Aorta (tissue), 5 donors: ENCODE data around the gene GALNT10. TPM values are rescaled to one million over a fixed set of nuclear protein-coding genes. Genes with fewer than 3 reads are reported as not detected.
A peak's percentile ranks its signal among the peaks of the same experiment; 100 is the strongest.

ENCODE experiments used
- ATAC-seq: fragments of 200-7000 bp; cut with Tn5 transposase; one replicate; pipeline ENCODE4 v1.9.1; 2022; ENCODE audit warnings: moderate library complexity; ENCODE audit not compliant: low FRiP score
- DNase-seq, 2 donors: peaks; one replicate each; pipeline ENCODE4 v3.0.0-alpha.2; 2020
- H3K27ac ChIP-seq, 2 donors: one replicate each; pipeline ENCODE4 v1.5.1; 2013; ENCODE audit warnings: low read length in 2 of 2, mild to moderate bottlenecking in 2 of 2, moderate library complexity in 2 of 2, control low read depth in 1 of 2, inconsistent platforms in 1 of 2, low read depth in 1 of 2
- H3K27me3 ChIP-seq, 2 donors: one replicate each; pipeline ENCODE4 v1.6.1; 2013; ENCODE audit warnings: control low read depth in 1 of 2, low read length in 1 of 2, mild to moderate bottlenecking in 1 of 2, moderate library complexity in 1 of 2; ENCODE audit not compliant: insufficient read depth in 2 of 2, control insufficient read depth in 1 of 2
- H3K36me3 ChIP-seq, 2 donors: one replicate each; pipeline ENCODE4 v1.6.1; 2013; ENCODE audit warnings: control low read depth in 1 of 2, low read length in 1 of 2, mild to moderate bottlenecking in 1 of 2; ENCODE audit not compliant: insufficient read depth in 2 of 2, control insufficient read depth in 1 of 2
- H3K4me1 ChIP-seq, 2 donors: one replicate each; pipeline ENCODE4 v1.6.1; 2013; ENCODE audit warnings: low read length in 2 of 2, control low read depth in 1 of 2, mild to moderate bottlenecking in 1 of 2, moderate library complexity in 1 of 2; ENCODE audit not compliant: insufficient read depth in 2 of 2, control insufficient read depth in 1 of 2
- H3K4me3 ChIP-seq, 2 donors: one replicate each; pipeline ENCODE4 v1.5.1; 2013; ENCODE audit warnings: low read length in 2 of 2, control low read depth in 1 of 2, mild to moderate bottlenecking in 1 of 2
- H3K9me3 ChIP-seq: one replicate; pipeline ENCODE4 v1.6.1; 2013; ENCODE audit warnings: mild to moderate bottlenecking, low read length; ENCODE audit not compliant: control insufficient read depth
- WGBS, 2 donors: extraction: QIAGEN DNeasy Blood & Tissue Kit; methylation state at CpG; one replicate each; pipeline ENCODE4 v1.1.7; 2013; 5-methylcytosine and 5-hydroxymethylcytosine counted together
- intact Hi-C, 2 donors: fragments of 100-400 bp; cut with DNase I; formaldehyde crosslinking; loops; one replicate each; pipeline versions ENCODE4 v1.14.2 to v1.15.0; 2022
- polyA plus RNA-seq, 2 donors: library from polyadenylated mRNA; stranded (reverse); fragments of 200-250 nt; gene quantifications; one replicate each; pipeline ENCODE4 v1.2.3, GENCODE V29; 2013
- total RNA-seq, 2 donors: library from RNA; stranded (reverse); fragmentation: NEBNext Ultra II Directional; extraction: Animal tissue kit (Norgen Biotek cat#: 25700); gene quantifications; one replicate each; pipeline ENCODE4 v1.2.1, GENCODE V29; 2021
- donor health status: healthy with polysubstance abuse.
- donor health status: Bipolar disorder and iron deficiency.
- donor health status: DM: no; HTN: no; CAD: no.
- donor health status: DM: no; HTN: no; CAD: no.
- donor health status: DM: yes; HTN: yes; CAD: no.

GALNT10 gene
- total and polyA plus RNA-seq, 4 donors: 9.1 to 44.2 (median 26.7) TPM

DNA sequence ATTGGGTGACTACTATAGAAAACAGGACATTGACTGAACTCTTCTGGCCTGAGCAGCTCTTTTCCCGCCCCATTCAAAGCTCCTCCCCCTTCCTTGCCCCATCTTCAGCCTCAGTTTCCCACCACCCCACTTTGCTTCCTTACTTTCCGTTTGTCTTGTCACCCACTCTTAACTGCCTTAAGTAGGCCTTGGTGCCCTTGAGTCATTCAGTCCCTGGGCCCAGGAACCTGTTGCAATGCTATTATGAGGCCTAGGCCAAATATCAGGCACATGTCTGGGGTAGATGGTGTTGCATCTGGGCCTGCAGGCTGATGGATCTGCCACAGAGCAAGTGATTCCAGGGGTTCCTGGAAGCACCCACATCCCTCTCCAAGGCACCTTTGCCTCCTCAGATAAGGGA is 17.7 kb upstream of the GALNT10 start:
- no peaks in the 10 kb centered on the region for H3K27me3 ChIP-seq
- intact Hi-C loops: no loop called here
- no peaks in the 10 kb centered on the region for H3K4me1 ChIP-seq
- no peak for ATAC-seq
- WGBS, 2 donors: 94 to 98% methylated on average over 2 of the region's 2 CpGs
- H3K27ac ChIP-seq: no peak overlapping the region
- H3K9me3 ChIP-seq: no peaks in the 10 kb centered on the region
- no peak for DNase-seq
- H3K4me3 ChIP-seq: no peak overlapping the region
- no peaks in the 10 kb centered on the region for H3K36me3 ChIP-seq

DNA sequence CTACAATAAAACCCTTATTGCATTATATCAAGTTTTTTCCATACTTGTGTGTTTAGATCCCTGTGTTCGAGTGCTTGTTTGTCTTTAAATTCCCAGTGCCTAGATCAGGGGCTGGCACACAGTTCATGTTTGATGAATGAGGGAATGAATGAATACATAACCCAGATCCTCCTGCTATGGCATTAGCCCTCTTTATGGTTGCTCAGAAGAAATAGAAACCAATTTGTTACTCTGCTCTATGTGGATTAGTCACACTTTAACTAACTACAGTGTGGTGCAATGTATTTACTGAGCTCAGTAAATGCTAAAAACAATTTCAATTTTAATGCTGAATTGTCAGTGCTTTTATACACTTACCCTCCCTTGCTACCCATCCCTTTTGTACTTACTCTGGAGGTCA is 16.4 kb upstream of the GALNT10 start:
- intact Hi-C loops: no loop called here
- H3K9me3 ChIP-seq: no peaks in the 10 kb centered on the region
- ATAC-seq (no peak), DNase-seq (no peak)
- H3K4me1 ChIP-seq: no peaks in the 10 kb centered on the region
- no peak overlapping the region for H3K4me3 ChIP-seq
- no peaks in the 10 kb centered on the region for H3K36me3 ChIP-seq
- H3K27me3 ChIP-seq: no peaks in the 10 kb centered on the region
- H3K27ac ChIP-seq: no peak overlapping the region
- 71 to 86% methylated on average over 1 of the region's 1 CpG for WGBS, 2 donors

DNA sequence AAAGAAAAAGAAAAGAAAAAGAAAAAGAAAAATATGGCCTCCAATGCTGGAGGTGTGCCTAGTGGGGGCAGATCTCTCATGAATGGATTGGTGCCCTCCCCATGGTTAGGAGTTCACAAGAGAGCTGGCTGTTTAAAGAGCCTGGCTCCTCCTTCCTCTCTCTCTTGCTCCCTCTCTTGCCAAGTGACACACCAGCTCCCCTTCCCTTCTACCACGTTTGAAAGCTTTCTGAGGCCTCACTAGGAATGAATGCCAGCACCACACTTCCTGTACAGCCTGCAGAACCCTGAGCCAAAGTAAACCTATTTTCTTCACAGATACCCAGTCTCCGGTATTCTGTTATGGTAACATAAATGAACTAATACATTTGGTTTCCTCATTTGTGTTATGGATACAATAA is 14.4 kb upstream of the GALNT10 start:
- 3 to 5% methylated on average over 2 of the region's 2 CpGs for WGBS, 2 donors
- intact Hi-C loops: no loop called here
- peak; percentile 58 for ATAC-seq
- Histone ChIP-seq H3K27me3 (no peaks in the 10 kb centered on the region), H3K36me3 (no peaks in the 10 kb centered on the region), H3K4me1 (no peaks in the 10 kb centered on the region), H3K4me3 (no peak overlapping the region), H3K27ac (no peak overlapping the region), H3K9me3 (no peaks in the 10 kb centered on the region)
- no peak for DNase-seq

DNA sequence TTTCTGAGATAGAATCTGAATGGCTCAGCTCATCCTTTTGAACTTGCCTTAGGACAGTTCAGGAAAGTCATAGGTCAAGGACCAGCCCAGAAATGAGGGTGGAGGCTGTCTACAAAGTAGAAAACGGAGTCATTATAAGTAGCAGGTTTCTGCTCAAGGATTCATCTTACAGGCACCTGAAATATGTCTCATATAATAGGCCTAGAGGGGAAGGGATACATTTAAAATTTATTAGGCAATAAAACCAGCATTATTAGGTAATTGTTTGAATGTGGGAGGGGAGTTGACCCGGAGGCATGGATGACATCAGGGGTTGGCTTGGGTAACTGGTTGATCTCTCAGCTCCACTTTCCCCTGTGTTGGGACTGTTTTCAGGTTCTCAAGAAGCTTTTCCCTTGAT is 11.9 kb upstream of the GALNT10 start:
- no peaks in the 10 kb centered on the region for H3K36me3 ChIP-seq
- no peaks in the 10 kb centered on the region for H3K4me1 ChIP-seq
- H3K4me3 ChIP-seq: no peak overlapping the region
- H3K27me3 ChIP-seq: no peaks in the 10 kb centered on the region
- 61 to 71% methylated on average over 2 of the region's 2 CpGs for WGBS, 2 donors
- ATAC-seq: no peak
- H3K9me3 ChIP-seq: no peaks in the 10 kb centered on the region
- no peak overlapping the region for H3K27ac ChIP-seq
- intact Hi-C loops: loop anchor here in 1 of 2 donors (2.0 kb wide), 1 partner anchor 106 kb away; no protein-coding TSS in a partner anchor
- no peak for DNase-seq

DNA sequence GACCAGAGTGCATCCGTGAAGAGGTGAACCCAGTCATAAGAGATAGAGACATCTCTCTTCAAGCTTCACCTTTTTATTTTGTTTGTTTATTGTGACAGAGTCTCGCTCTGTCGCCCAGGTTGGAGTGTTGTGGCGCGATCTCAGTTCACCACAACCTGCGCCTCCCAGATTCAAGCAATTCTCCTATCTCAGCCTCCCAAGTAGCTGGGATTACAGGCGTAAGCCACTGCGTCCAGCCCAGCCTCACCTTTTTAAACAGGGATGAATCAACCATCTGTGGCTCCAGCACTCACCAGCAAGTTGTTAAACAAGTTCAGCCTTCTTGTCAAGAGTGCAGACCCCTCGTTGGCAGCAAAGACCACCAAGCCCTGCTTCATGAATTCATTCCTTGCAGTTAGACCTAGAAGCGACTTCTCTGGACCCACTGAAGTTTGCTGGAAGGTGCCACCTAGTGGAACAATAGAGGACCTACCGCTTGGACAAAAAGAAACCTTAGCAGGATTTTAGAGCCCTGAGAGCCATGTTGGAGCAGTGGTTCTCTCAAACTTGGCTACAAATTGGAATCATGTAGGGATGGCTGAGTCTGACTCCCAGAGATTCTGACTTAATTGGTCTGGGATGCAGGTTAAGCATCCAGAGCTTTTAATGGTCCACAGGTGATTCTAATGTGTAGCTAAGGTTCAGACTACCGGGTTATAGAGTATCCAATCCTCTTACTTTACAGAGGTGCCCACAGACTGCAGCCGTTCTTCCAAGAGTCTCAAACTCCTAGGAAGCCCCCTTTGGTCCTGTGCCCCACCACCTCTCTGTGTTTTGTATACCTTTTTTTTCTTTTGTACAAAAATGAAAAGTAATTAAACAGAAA is 10.5 kb upstream of the GALNT10 start:
- no peaks in the 10 kb centered on the region for H3K27me3 ChIP-seq
- DNase-seq: no peak
- WGBS, 2 donors: 59 to 61% methylated on average over 13 of the region's 13 CpGs
- no peaks in the 10 kb centered on the region for H3K9me3 ChIP-seq
- no peaks in the 10 kb centered on the region for H3K36me3 ChIP-seq
- H3K4me3 ChIP-seq: no peak overlapping the region
- no peaks in the 10 kb centered on the region for H3K4me1 ChIP-seq
- intact Hi-C loops: loop anchor here (2.0 to 10.0 kb wide), 3 partner anchors 107 to 1645 kb away; no protein-coding TSS in a partner anchor
- H3K27ac ChIP-seq: no peak overlapping the region
- ATAC-seq: peak; percentile 82

DNA sequence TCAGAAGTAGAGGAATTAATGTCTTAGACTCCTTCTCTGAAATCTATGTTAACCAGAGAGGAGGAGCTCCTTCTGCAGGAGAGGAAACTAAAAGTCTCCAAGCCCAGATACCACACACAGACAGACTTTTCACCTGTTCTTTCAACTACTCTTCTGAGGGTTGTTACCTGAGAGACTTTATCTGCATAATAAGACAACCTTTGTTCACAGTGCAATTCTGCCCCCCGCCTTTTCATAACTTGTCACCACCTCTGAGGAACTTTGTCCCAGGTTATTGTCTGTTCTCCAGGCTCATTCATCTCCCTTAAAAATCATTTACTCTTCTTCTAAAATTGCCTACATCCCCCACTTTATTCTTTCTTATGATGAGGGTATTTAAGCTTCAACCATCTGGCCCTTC is 9.4 kb upstream of the GALNT10 start:
- intact Hi-C loops: loop anchor here (1.0 to 10.0 kb wide), 3 partner anchors 110 to 1646 kb away; no protein-coding TSS in a partner anchor
- no peaks in the 10 kb centered on the region for H3K4me1 ChIP-seq
- no peak overlapping the region for H3K27ac ChIP-seq
- DNase-seq (no peak), ATAC-seq (no peak)
- WGBS, 2 donors: 97 to 100% methylated on average over 1 of the region's 1 CpG
- H3K27me3 ChIP-seq: no peaks in the 10 kb centered on the region
- no peaks in the 10 kb centered on the region for H3K36me3 ChIP-seq
- H3K4me3 ChIP-seq: no peak overlapping the region
- no peaks in the 10 kb centered on the region for H3K9me3 ChIP-seq

DNA sequence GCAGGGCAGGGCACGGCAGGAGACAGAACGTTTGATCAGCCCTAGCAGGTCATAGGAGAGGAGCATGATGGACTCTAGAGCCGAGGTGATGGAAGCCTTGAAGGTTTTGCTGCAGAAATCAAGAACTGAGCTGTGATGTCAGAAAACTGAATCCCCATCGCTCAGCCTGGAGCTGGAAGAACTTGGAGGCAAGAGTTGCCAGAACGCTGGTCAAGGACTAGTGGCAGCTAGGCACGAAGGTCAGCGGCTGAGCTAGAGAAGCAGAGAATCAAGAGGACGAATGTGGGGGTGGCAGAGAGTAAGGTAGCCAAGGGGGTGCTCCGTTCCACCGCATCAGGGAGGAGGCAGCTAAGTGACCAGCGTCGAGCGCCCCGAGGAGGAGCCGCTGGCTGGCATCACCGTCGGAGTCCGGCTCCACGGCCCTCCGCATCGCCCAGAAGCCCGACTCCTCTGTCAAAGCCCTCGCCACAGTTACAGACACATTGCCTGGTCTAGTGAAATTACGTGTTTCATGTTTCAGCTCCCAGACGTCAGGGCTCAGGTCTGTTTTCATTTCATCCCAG is 1.2 kb upstream of the GALNT10 start:
- H3K4me3 ChIP-seq: peak overlapping the region; percentile 53 to 69
- H3K27me3 ChIP-seq: no peaks in the 10 kb centered on the region
- intact Hi-C loops: loop anchor here (2.0 to 10.0 kb wide), 3 partner anchors 215 to 1655 kb away; no protein-coding TSS in a partner anchor
- DNase-seq (peak in 1 of 2 donors; percentile 81), ATAC-seq (peak; percentile 58)
- WGBS, 2 donors: 4 to 6% methylated on average over 25 of the region's 25 CpGs
- H3K36me3 ChIP-seq: no peaks in the 10 kb centered on the region
- peaks cover 0 to under 1% of the 10 kb centered on the region in 2 donors for H3K4me1 ChIP-seq
- H3K27ac ChIP-seq: peak overlapping the region in 1 of 2 donors; percentile 42
- no peaks in the 10 kb centered on the region for H3K9me3 ChIP-seq

DNA sequence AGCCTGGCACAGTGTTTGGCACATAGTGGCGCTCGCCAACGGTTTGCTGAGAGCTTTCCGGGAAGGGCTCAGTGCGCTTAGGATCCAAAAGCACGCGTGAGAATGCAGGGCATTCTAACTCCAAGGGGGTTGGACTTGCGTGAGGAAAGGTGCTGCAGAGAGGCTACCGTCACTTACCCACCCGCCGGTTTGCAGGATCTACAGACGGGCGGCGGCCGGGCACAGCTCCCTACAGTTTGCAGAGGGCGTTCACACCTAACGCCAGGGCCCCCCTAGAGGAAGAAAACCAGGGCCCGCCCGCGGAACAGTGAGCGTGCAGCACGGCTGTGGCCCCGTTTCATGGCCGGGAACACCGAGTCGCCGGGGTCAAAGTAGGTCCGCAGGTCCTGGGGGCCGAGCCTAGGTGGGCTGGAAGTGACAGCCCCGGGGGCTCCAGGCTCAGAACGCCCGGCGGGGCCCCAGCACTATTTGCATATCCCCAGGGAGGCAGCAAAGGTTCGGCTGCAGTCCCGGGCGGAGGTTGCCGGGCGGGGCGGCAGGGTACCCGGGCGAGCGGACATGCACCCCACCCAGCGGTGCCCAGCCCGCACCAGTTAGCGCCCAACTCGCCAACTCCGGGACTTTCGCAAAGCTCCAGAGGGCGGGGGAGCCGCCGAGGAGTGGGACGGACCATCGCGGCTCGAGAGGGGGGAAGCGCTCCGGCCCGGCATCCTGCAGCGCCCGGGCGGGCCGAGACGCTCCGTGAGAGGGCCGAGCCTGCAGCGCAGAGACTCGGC is 526 bp upstream of the GALNT10 start:
- Histone ChIP-seq H3K4me1 (peaks cover 0 to 3% of the 10 kb centered on the region in 2 donors), H3K27me3 (no peaks in the 10 kb centered on the region), H3K27ac (peak overlapping the region in 1 of 2 donors; percentile 58), H3K4me3 (peak overlapping the region; percentile 53 to 69), H3K36me3 (no peaks in the 10 kb centered on the region), H3K9me3 (no peaks in the 10 kb centered on the region)
- DNase-seq (peak; percentile 94), ATAC-seq (peak; percentile 93)
- 0% methylated on average over 57 to 67 of the region's 67 CpGs for WGBS, 2 donors
- intact Hi-C loops: loop anchor here (2.0 to 10.0 kb wide), 7 partner anchors 31 to 1655 kb away; no protein-coding TSS in a partner anchor
